ENCODE measurements around the gene CXCR3. TPM values are rescaled to one million over a fixed set of nuclear protein-coding genes. Genes with fewer than 3 reads are reported as not detected.
"Not testable (repeated sequence)": the region's sequence is repeated elsewhere in the genome, so short reads cannot be mapped to it uniquely, and the experiment has no call there.

CXCR3 gene
- total RNA-seq, 1 donor from 2014 or later = not detected

- FAIRE-seq (no peak), DNase-seq (ENCODE audit: low read depth) (no peak)
- peaks cover 12% of the 10 kb centered on the region for H3K9me3 Mint-ChIP-seq (ENCODE audit: unreplicated experiment)
Measured at GRCh38 chrX:71599965-71600364, 18.3 kb downstream of the CXCR3 start.

GRCh38 chrX:71593210-71593609, 25.1 kb downstream of the CXCR3 start:
- not testable (repeated sequence) for H3K4me3 Mint-ChIP-seq (ENCODE audit: unreplicated experiment); H3K27me3 Mint-ChIP-seq (ENCODE audit: low read depth, unreplicated experiment); H3K27ac ChIP-seq (ENCODE audit: low read depth, low read length); H3K27me3 ChIP-seq (ENCODE audit: insufficient read depth, low read length); H3K9me3 ChIP-seq (ENCODE audit: insufficient read depth, low read depth, low read length); H2AFZ ChIP-seq (ENCODE audit: low read depth, low read length); H3K4me3 ChIP-seq (ENCODE audit: insufficient read depth, low read depth, low read length); H3K36me3 ChIP-seq (ENCODE audit: insufficient read depth, low read length); H3K4me2 ChIP-seq (ENCODE audit: low read length); H4K20me1 ChIP-seq (ENCODE audit: insufficient read depth, low read length); H3K9ac ChIP-seq (ENCODE audit: low read length); H3K79me2 ChIP-seq (ENCODE audit: insufficient read depth, low read length); H3K36me3 Mint-ChIP-seq (ENCODE audit: low read depth, unreplicated experiment); H3K9me3 Mint-ChIP-seq (ENCODE audit: unreplicated experiment); H3K27ac Mint-ChIP-seq (ENCODE audit: unreplicated experiment); H3K4me1 ChIP-seq (ENCODE audit: insufficient read depth, low read length); H3K4me1 Mint-ChIP-seq (ENCODE audit: low read depth, unreplicated experiment); DNase-seq (ENCODE audit: low read depth)
- peak; percentile 34 for FAIRE-seq

More at GRCh38 chrX:71599965-71600364, 18.3 kb downstream of the CXCR3 start:
- Histone ChIP-seq H3K9me3 (ENCODE audit: insufficient read depth, low read depth, low read length) (no peaks in the 10 kb centered on the region), H3K79me2 (ENCODE audit: insufficient read depth, low read length) (no peaks in the 10 kb centered on the region), H2AFZ (ENCODE audit: low read depth, low read length) (no peak overlapping the region), H3K27ac (ENCODE audit: low read depth, low read length) (no peak overlapping the region), H4K20me1 (ENCODE audit: insufficient read depth, low read length) (peaks cover 7% of the 10 kb centered on the region), H3K27me3 (ENCODE audit: insufficient read depth, low read length) (no peaks in the 10 kb centered on the region), H3K4me2 (ENCODE audit: low read length) (no peak overlapping the region), H3K4me3 (ENCODE audit: insufficient read depth, low read depth, low read length) (no peak overlapping the region), H3K9ac (ENCODE audit: low read length) (no peak overlapping the region), H3K36me3 (ENCODE audit: insufficient read depth, low read length) (peaks cover 15% of the 10 kb centered on the region), H3K4me1 (ENCODE audit: insufficient read depth, low read length) (no peaks in the 10 kb centered on the region)
- Mint-ChIP-seq H3K36me3 (ENCODE audit: low read depth, unreplicated experiment) (peaks cover 37% of the 10 kb centered on the region), H3K4me3 (ENCODE audit: unreplicated experiment) (no peak overlapping the region), H3K27ac (ENCODE audit: unreplicated experiment) (no peak overlapping the region), H3K4me1 (ENCODE audit: low read depth, unreplicated experiment) (no peaks in the 10 kb centered on the region), H3K27me3 (ENCODE audit: low read depth, unreplicated experiment) (no peaks in the 10 kb centered on the region)
- TF ChIP-seq, protein P1, sequence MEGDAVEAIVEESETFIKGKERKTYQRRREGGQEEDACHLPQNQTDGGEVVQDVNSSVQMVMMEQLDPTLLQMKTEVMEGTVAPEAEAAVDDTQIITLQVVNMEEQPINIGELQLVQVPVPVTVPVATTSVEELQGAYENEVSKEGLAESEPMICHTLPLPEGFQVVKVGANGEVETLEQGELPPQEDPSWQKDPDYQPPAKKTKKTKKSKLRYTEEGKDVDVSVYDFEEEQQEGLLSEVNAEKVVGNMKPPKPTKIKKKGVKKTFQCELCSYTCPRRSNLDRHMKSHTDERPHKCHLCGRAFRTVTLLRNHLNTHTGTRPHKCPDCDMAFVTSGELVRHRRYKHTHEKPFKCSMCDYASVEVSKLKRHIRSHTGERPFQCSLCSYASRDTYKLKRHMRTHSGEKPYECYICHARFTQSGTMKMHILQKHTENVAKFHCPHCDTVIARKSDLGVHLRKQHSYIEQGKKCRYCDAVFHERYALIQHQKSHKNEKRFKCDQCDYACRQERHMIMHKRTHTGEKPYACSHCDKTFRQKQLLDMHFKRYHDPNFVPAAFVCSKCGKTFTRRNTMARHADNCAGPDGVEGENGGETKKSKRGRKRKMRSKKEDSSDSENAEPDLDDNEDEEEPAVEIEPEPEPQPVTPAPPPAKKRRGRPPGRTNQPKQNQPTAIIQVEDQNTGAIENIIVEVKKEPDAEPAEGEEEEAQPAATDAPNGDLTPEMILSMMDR (IDR thresholded peaks at IDR 0.05; ENCODE audit: insufficient read depth, low read depth, low read length) = no peak
- no peak for TF ChIP-seq EZH2 (IDR thresholded peaks at IDR 0.05; ENCODE audit: insufficient read depth, low read length)

GRCh38 chrX:71586929-71587328, 31.4 kb downstream of the CXCR3 start:
- Histone ChIP-seq H3K9me3 (ENCODE audit: insufficient read depth, low read depth, low read length) (no peaks in the 10 kb centered on the region), H3K4me2 (ENCODE audit: low read length) (no peak overlapping the region), H2AFZ (ENCODE audit: low read depth, low read length) (no peak overlapping the region), H3K79me2 (ENCODE audit: insufficient read depth, low read length) (no peaks in the 10 kb centered on the region), H3K27ac (ENCODE audit: low read depth, low read length) (no peak overlapping the region), H4K20me1 (ENCODE audit: insufficient read depth, low read length) (no peaks in the 10 kb centered on the region), H3K4me3 (ENCODE audit: insufficient read depth, low read depth, low read length) (no peak overlapping the region), H3K36me3 (ENCODE audit: insufficient read depth, low read length) (no peaks in the 10 kb centered on the region), H3K27me3 (ENCODE audit: insufficient read depth, low read length) (no peaks in the 10 kb centered on the region), H3K9ac (ENCODE audit: low read length) (no peak overlapping the region), H3K4me1 (ENCODE audit: insufficient read depth, low read length) (no peaks in the 10 kb centered on the region)
- TF ChIP-seq, protein P1 (IDR thresholded peaks at IDR 0.05; ENCODE audit: insufficient read depth, low read depth, low read length) = no peak
- TF ChIP-seq EZH2 (IDR thresholded peaks at IDR 0.05; ENCODE audit: insufficient read depth, low read length) = no peak
- no peaks in the 10 kb centered on the region for H3K27me3 Mint-ChIP-seq (ENCODE audit: low read depth, unreplicated experiment)
- DNase-seq (ENCODE audit: low read depth) (no peak), FAIRE-seq (no peak)
- no peak overlapping the region for H3K27ac Mint-ChIP-seq (ENCODE audit: unreplicated experiment)
- H3K4me1 Mint-ChIP-seq (ENCODE audit: low read depth, unreplicated experiment) = no peaks in the 10 kb centered on the region
- H3K36me3 Mint-ChIP-seq (ENCODE audit: low read depth, unreplicated experiment) = peaks cover 3% of the 10 kb centered on the region
- H3K9me3 Mint-ChIP-seq (ENCODE audit: unreplicated experiment) = no peaks in the 10 kb centered on the region
- H3K4me3 Mint-ChIP-seq (ENCODE audit: unreplicated experiment) = no peak overlapping the region

Measured in astrocyte (in vitro differentiated cells and primary cell).